GM21723 (cell line): ENCODE results near the gene TSPAN18.

Experiments used
- ATAC-seq: cut with Tn5 transposase; IDR thresholded peaks from one replicate; pipeline ENCODE4 v1.9.1; 2021; ENCODE audit warnings: mild to moderate bottlenecking, moderate library complexity; ENCODE audit not compliant: unreplicated experiment

Gene TSPAN18

GRCh38 chr11:44938066-44938691 lies 211.4 kb downstream of the TSPAN18 start:
- ATAC-seq = no peak

- no peak for ATAC-seq
These were observed 213.1 kb downstream of the TSPAN18 start for GRCh38 chr11:44939673-44940395.

DNA sequence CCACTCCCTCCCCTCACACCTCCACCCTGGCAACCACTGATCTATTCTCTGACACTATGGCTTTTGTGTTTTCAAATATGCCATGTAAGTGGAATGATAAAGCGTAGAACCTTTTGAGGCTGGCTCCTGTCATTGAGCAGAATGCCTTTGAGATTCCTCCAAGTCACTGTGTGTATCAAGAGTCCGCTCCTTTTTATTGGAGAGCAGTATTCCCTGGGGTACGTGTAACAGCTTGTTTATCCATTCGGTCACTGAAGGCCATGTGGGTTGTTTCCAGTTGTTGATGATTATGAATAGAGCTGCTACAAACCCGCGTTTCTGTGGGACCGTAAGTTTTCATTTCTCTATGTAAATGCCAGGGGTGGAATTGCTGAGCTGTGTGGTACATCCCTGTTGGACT lies 213.6 kb downstream of the TSPAN18 start:
- no peak for ATAC-seq

DNA sequence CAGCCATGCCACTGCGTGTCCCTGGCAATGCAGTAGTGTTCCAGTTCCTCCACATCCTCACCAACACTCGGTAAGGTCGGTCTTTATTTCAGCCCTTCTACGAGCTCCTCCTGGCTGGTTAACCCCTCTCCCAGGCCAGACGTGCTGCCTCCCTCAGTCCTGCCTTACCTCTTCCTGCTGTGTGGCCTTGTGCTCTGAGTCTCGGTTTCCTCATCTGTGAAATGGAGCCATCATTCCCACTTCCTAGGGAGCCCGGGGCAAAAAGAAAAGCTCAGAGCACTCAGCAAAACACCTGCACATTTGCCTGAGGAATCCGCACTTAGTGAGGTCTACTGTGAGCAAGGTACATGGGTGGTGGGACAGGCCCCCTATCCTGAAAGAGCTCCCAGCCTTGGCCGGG lies 214.1 kb downstream of the TSPAN18 start:
- no peak for ATAC-seq

- ATAC-seq = no peak
These were observed 214.7 kb downstream of the TSPAN18 start for GRCh38 chr11:44941259-44942021.

GRCh38 chr11:44942029-44942955 lies 215.5 kb downstream of the TSPAN18 start:
- ATAC-seq = no peak

DNA sequence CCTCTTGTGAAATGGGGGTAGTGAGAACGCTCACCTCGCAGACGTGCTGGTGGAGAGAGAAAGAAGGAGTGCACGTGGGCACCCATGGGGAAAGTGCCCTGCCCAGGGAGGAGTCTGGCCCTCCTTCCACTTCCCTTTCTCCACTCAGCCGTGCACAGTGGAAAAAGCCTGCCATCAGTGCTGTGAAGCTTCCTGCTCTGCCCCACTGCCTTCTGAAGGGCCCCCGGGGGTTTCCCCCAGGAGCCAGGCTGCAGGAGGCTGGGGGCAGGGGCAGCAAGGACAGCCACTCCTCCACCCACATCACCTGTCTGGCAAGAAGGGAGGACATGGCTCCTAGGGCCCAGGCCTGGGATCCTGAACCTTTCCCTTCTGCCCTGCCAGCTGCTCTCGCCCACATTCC lies 216.4 kb downstream of the TSPAN18 start:
- ATAC-seq = peak; percentile 85

GRCh38 chr11:44943696-44944095 lies 216.9 kb downstream of the TSPAN18 start:
- ATAC-seq = no peak

DNA sequence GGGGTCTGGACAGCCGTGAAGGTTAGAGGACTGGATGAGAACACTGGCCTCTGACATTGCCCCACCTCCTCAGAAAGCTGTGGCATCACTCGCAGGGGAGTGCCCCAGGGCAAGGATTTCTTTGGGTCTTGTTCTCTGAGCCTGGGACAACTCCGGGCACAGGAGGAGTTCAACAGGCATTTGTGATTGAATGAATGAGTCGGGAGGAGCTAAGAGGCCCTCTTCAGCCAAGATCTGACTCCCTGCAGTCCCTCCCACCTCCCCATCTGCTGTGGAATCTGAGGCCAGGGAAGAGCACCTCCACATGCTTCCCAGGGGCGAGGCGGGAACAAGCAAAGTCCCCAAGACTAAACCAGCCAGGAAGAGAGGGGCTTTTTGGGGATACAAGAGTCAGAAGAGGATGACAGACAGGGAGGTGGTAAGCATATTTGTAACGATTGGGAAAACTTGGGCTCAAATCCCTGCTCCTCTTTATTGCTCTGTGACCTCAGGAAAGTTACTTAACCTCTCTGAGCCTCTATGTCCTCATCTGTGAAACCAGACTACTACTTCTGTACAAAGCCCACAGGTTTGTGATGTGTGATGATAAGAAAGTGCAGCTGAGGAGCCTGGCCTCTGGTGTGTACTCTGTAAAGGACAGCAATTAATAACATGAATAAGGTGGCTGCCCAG lies 217.6 kb downstream of the TSPAN18 start:
- no peak for ATAC-seq

GRCh38 chr11:44944853-44945235 lies 218.1 kb downstream of the TSPAN18 start:
- no peak for ATAC-seq

- ATAC-seq = no peak
These were observed 218.9 kb downstream of the TSPAN18 start for GRCh38 chr11:44945666-44946065.

DNA sequence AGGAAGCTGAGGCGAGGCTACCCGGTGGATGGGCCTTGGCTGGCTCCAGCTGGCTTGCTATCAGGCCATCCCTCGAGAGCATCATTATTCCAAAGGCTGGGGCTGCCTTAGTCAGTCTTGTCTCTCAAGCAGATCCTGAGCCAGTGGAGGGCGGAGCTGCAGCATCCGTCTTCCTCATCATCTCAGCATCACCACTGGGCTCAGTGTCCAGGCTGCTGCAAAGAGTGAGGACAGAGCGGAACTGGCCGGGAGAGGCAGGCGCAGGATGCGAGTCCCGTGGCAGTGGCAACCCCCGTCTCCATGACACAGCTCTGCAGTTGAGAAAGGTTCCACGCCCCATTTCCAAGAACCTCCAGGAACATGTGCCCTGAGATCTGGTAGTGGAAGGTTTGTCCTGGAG lies 219.5 kb downstream of the TSPAN18 start:
- ATAC-seq = no peak

DNA sequence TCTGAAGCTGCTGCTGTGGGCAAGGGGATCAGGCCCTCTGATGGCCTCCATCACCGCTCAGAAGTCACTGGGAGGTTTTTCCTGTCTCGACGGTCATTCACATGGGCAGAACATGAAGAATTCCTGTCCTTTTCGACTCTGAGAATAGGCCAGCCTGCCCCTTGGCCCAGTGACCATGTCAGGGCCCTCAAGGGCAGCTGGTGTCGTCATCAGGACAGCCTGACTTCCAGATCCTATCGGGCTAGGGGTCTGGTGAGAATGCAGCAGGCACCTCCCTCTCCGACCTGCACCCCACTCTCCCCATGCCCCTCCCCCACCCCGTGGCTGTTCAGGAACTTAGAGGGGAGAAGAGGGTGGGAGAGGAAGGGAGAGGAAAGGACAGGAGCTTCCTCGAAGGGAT lies 220.4 kb downstream of the TSPAN18 start:
- no peak for ATAC-seq

DNA sequence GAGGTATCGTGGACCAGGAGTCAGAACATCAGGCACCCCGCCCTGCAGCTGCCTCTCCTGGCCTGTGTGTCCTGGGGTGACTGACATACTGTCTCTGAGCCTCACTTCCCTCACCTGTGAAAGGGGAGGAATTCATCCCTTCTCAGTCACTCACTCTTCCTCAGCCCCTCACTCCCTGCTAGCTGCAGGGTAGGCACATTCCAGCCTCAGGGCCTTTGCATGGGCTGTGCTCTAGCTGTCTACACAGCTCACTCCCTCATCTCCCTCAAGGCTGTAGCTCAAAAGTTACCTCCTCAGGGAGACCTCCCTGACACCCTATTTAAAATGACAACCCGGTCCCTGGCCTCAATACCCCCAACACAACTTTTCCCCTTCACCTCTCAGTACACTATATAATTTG lies 221.4 kb downstream of the TSPAN18 start:
- ATAC-seq = no peak

DNA sequence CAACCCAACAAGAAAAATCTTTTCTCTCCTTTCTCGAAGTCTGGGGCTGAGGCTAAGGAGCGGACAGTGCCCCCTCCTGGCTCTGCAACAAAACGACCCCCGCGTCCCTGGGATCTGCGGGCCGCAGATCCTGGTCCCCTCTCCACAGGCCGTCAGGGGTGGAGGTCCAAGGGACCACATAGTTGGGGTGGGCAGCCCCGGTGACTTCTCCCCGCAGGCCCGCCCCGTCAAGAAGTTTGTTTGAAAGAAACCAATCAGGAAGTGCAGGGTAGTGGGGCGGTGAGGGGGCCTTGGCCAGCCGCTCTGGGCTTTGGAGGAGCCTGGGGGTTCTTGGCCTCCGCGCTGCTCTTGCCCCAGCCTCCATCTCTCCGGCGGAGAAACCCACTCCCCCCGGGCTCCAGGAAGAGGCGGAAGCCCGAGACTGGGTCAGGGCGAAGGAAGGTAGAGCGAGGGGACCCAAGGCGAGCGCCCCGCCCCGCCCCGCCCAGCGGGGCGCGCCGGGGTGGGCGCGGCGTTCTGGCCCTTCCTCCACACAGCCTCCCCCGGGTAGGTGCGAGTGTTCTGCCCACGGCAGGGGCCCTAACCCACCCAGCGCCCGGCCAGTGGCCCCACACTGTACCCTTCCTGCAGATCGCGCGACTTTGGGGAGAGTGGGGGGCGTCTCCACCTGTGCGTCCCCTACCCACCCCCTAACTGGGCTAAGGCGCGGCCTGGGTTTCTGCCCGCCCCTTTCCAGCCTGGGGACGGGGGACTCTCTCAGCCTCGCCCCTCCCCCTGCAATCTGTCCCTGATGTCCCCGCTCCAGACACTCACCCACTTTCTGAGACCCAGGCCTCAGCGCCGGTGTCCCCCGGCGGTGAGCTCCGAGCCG lies 222.6 kb downstream of the TSPAN18 start:
- no peak for ATAC-seq

DNA sequence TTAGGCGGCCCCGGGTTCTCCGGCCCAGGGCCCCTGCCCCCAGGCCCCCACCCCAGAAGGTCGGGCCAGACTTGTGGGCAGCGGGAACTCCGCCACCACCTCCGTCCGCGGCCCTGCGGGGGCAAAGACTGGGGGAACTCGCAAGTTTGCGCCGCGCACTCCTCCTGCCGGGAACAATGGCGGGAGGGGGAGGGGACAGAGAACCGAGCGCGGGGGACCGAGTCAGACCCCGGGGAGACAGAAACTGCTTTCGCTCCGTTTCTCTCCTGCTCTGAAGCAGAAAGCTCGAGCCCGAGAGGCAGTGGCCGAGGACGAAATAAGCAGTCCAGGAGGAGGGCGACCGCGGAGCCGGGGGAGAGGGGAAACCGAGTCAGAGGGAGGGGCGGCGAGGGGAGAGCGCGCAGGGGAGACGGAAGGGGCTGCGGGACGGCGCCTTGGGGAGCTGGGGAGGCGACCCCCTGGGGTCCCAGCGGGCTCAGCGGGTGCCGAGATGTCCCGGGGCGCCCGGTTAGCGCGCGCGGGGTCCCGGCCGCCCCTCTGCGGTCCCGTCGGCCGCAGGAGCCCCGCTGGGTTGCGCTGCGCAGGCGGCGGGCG lies 223.4 kb downstream of the TSPAN18 start:
- ATAC-seq = no peak

GRCh38 chr11:44950625-44951476 lies 224.1 kb downstream of the TSPAN18 start, which contains the start of gene TP53I11:
TP53I11 (minus strand) TSS chr11:44950883; CDS start chr11:44938335, 12,548 bp downstream.
- no peak for ATAC-seq

DNA sequence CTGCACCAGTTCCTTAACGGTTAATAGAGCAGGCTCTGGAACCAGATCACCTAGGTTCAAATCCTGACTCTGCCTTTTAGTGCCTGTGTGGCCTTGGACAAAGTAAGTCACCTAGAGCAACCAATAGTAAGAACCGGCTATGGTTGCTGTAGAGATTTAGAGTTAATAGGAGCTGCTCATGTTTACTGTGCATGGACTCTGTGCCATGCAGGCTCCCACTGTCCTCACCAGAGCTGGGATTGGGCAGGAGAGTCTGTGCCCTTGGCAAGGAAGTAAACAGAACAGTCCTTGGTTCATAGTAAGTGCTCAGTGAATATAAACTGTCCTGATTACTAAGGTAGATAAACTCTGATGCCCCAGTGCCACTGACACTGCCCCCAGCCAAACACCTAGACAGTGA lies 225.3 kb downstream of the TSPAN18 start:
- no peak for ATAC-seq
